GM19035 (cell line): ENCODE measurements around the gene KRTAP13-2.

Source experiments
- ATAC-seq: cut with Tn5 transposase; IDR thresholded peaks from one replicate; pipeline ENCODE4 v1.9.1; 2021; ENCODE audit not compliant: unreplicated experiment

Gene KRTAP13-2

DNA sequence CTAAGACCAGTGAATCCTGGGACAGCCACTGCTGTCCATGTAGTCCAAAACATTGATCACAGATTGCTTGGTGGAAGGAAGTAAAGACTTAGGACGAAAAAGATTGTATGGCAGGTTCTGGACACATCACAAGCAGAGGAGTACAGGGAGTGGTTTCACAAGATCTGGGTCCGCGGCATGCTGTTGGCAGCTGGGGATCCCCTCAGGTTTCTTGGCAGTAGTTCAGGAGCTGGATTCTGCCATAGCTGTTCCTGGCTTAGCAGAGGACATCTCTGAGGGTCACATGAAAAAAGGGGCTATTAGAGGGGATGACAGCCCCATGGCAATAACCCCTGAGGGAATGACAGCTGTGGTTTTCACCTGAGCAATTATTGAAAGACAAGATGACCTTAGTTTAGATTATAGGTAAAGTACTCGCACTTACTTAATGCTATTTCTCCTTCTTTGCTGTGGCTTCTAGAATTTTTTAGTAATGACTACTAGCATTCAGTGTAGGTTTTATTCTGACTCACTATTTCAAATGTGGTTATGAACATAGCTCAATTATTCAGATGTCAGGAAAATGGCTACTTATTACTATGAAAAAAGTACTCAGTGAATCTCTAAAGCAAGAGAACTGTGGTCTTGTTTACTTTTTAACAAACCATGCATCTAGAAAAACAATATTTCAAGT, 42.7 kb downstream of the KRTAP13-2 start:
- ATAC-seq: no peak

DNA sequence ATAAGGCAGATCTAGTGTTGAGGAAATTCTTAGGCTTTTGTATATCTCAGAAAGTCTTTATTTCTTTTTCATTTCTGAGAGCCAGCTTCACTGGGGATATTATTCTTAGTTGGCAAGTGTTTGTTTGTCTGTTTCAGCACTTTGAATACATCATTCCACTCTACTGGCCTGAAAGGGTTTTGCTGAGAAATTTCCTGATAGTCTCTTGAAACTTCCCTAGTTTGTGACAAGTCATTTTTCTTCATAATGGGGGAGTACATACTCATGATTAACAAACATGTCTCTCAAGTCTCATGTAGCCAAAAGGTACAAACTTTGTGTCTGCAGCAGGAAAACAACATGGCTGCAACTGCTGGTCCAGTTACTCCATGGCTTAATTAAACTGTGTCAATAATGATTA, 45.7 kb downstream of the KRTAP13-2 start:
- no peak for ATAC-seq
